Fibroblast of villous mesenchyme (primary cell): Measurements from ENCODE around the gene EXOC2. TPM values are rescaled to one million over a fixed set of nuclear protein-coding genes. Genes with fewer than 3 reads are reported as not detected.

Experiments
- DNase-seq: peaks from one replicate; pipeline ENCODE4 v3.0.0-alpha.2; 2010; ENCODE audit warnings: low read depth
- H3K4me3 ChIP-seq: 2 replicates; pipeline ENCODE4 v1.5.1; 2011; ENCODE audit warnings: low read depth, mild to moderate bottlenecking, low read length
- total RNA-seq: library from RNA; depleted of rRNA; stranded (reverse); fragments of >200 nt; gene quantifications from 2 replicates; pipeline ENCODE4 v1.2.3, GENCODE V29; 2012
- TF ChIP-seq, protein P1 (sequence below): IDR thresholded peaks from 2 replicates; pipeline ENCODE4 v1.5.1; 2012; ENCODE audit warnings: low read depth, mild to moderate bottlenecking, low read length; ENCODE audit not compliant: insufficient read depth

EXOC2 gene, protein sequence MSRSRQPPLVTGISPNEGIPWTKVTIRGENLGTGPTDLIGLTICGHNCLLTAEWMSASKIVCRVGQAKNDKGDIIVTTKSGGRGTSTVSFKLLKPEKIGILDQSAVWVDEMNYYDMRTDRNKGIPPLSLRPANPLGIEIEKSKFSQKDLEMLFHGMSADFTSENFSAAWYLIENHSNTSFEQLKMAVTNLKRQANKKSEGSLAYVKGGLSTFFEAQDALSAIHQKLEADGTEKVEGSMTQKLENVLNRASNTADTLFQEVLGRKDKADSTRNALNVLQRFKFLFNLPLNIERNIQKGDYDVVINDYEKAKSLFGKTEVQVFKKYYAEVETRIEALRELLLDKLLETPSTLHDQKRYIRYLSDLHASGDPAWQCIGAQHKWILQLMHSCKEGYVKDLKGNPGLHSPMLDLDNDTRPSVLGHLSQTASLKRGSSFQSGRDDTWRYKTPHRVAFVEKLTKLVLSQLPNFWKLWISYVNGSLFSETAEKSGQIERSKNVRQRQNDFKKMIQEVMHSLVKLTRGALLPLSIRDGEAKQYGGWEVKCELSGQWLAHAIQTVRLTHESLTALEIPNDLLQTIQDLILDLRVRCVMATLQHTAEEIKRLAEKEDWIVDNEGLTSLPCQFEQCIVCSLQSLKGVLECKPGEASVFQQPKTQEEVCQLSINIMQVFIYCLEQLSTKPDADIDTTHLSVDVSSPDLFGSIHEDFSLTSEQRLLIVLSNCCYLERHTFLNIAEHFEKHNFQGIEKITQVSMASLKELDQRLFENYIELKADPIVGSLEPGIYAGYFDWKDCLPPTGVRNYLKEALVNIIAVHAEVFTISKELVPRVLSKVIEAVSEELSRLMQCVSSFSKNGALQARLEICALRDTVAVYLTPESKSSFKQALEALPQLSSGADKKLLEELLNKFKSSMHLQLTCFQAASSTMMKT
- total RNA-seq: 24.8 and 29.8 TPM in 2 replicates

DNA sequence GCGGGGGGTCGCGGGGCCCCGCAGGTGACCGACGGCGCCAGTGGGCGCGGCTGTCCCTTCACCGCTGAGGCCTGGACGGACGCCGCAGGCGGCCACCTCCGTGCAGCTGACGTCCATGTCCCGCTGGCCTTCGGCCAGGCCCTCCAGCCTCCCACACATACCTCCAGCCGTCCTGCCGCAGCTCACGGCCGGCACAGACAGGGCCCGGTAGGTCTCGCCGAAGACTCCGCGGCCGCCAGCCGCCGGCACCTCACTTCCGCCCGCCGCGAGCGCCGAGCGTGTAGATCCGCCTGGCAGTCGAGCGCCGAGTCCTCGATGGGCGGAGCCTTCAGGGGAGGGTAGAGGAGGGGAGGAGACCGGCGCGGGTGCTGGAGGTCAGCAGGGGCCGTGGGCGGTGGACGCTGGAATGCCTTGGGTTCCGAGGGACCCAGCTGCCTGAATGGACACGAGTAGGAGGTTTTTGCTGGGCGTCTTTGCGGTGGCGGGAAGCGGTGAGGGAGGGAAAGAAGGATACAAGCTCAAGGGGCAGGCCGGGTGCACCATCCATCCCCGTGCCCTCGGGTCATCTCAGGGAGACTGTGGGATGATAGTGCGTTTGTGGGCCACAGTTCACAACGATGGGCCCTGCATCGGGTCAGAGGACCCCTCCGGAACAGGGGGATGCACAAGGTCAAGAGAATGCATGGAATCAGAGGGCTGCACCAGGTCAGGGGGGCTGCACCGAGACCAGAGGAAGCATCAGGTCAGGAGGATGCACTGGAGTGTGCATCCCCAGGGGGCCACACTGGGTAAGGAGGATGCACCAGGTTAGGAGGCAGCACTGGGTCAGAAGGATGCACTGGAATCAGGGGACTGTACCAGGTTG lies at the start of gene EXOC2:
Gene EXOC2 (minus strand): TSS at position 282 of the 865 bp plus-strand sequence. CDS start 55,321 bp downstream, outside the sequence.
- TF ChIP-seq, protein P1, sequence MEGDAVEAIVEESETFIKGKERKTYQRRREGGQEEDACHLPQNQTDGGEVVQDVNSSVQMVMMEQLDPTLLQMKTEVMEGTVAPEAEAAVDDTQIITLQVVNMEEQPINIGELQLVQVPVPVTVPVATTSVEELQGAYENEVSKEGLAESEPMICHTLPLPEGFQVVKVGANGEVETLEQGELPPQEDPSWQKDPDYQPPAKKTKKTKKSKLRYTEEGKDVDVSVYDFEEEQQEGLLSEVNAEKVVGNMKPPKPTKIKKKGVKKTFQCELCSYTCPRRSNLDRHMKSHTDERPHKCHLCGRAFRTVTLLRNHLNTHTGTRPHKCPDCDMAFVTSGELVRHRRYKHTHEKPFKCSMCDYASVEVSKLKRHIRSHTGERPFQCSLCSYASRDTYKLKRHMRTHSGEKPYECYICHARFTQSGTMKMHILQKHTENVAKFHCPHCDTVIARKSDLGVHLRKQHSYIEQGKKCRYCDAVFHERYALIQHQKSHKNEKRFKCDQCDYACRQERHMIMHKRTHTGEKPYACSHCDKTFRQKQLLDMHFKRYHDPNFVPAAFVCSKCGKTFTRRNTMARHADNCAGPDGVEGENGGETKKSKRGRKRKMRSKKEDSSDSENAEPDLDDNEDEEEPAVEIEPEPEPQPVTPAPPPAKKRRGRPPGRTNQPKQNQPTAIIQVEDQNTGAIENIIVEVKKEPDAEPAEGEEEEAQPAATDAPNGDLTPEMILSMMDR: no peak
- DNase-seq: peak; percentile 80
- peak within 1 kb of the TSS; percentile 92 for H3K4me3 ChIP-seq

DNA sequence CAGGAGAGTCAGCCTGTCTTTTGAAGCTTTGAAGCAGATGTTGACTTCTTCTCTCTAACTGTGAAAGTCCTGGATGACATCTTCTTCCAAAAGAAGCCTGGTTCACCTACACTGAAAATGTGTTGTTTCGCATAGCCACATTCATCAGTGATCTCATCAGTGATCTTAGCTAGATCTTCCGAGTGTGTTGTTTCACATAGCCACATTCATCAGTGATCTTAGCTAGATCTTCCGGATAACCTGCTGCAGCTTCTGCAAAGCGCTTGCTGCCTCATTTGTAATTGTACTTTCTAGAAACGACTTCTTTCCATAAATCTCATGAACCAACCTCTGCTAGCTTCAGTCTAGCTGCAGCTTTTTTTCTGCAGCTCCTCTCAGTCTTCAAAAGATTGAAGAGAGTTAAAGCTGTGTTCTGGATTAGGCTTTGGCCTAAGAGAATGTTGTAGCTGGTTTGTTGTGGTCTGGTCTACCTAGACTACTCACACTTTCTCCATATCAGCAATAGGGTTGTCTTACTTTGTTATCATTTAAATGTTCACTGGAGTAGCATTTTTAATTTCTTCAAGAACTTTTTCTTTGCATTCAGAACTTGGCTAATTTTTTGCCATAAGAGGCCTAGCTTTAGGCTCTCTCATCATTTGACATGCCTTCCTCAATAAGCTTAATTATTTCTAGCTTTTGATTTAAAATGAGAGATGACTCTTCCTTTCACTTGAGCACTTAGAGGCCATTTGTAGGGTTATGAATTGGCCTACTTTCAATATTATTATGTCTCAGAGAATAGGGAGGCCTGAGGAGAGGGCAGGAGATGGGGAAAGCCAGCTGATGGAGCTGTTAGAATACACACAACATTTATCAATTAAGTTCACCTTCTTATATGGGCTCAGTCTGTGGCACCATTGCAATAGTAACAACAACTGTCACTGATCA lies 48.7 kb upstream of the EXOC2 start:
- no peak overlapping the region for H3K4me3 ChIP-seq
- TF ChIP-seq, protein P1: no peak
- DNase-seq: no peak

- DNase-seq: no peak
- no peak overlapping the region for H3K4me3 ChIP-seq
- TF ChIP-seq, protein P1: no peak
Observed at GRCh38 chr6:736657-737446, 43.9 kb upstream of the EXOC2 start.

DNA sequence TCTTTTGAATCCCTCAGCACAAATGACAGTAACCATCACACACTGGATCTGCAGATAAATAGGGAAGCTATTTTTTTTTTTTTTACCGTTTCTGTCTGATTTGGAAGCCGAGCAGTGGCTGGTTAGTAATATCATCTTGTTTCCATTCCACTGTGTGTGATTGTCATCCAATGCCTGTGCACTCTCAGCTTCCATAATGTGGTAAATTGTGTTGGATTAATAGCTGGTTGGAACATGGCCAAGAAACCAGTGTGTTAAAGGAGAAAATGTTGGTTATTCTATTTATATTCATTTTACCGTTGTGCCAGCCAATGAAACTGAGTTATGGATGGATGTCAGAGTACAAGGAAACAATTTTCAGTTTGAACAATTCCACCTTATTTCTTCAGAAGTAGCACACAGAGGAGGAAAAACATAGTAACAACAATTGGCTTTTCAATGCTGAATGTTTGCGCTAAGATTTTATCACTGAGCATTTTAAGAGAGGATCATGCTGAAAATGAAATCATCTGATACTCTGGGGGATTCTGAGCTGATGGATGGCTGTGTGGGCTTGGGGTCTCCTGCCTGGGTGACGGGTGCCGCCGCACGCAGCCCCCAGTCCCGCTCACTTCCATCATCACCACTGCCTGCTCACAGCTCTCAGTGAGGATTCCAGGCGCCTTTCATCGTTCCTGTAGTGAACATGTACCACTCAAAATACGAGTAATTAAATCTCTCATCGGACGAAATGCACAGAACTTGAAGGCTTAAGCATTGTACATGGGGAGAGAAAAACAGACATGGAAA lies 40.7 kb upstream of the EXOC2 start:
- H3K4me3 ChIP-seq: no peak overlapping the region
- TF ChIP-seq, protein P1: no peak
- no peak for DNase-seq

GRCh38 chr6:731924-732323 lies 39.0 kb upstream of the EXOC2 start:
- H3K4me3 ChIP-seq: no peak overlapping the region
- TF ChIP-seq, protein P1: no peak
- no peak for DNase-seq
